GM18505 (cell line): ENCODE results near the gene KCTD20.
"Not testable (repeated sequence)": the region's sequence is repeated elsewhere in the genome, so short reads cannot be mapped to it uniquely, and the experiment has no call there.

Experiments
- ATAC-seq: cut with Tn5 transposase; IDR thresholded peaks from one replicate; pipeline ENCODE4 v1.9.1; 2021; ENCODE audit not compliant: unreplicated experiment
- POLR2A ChIP-seq: IDR thresholded peaks from 4 replicates; pipeline ENCODE4 v1.6.1; 2011; ENCODE audit warnings: borderline replicate concordance; ENCODE audit not compliant: insufficient read depth, insufficient read length; ENCODE audit errors: extremely low read depth

The KCTD20 gene

GRCh38 chr6:36430351-36430750 lies 12.4 kb upstream of the KCTD20 start:
- no peak for TF ChIP-seq POLR2A
- no peak for ATAC-seq

GRCh38 chr6:36431197-36431596 lies 11.6 kb upstream of the KCTD20 start:
- TF ChIP-seq POLR2A, result no peak
- no peak for ATAC-seq

- ATAC-seq, result no peak
- no peak for TF ChIP-seq POLR2A
Measured at GRCh38 chr6:36432151-36432671, 10.6 kb upstream of the KCTD20 start.

GRCh38 chr6:36436466-36436865 lies 6.3 kb upstream of the KCTD20 start:
- no peak for ATAC-seq
- no peak for TF ChIP-seq POLR2A

- TF ChIP-seq POLR2A, result peak; percentile 68
- ATAC-seq, result peak; percentile 46
Measured at GRCh38 chr6:36441307-36441894, 1.4 kb upstream of the KCTD20 start.

- no peak for ATAC-seq
- no peak for TF ChIP-seq POLR2A
Measured at GRCh38 chr6:36442103-36442670, 613 bp upstream of the KCTD20 start.

GRCh38 chr6:36443471-36444428 lies 950 bp downstream of the KCTD20 start:
- ATAC-seq, result no peak
- no peak for TF ChIP-seq POLR2A

GRCh38 chr6:36444470-36444869 lies 1.7 kb downstream of the KCTD20 start:
- ATAC-seq, result no peak
- no peak for TF ChIP-seq POLR2A

GRCh38 chr6:36445621-36446020 lies 2.8 kb downstream of the KCTD20 start:
- no peak for TF ChIP-seq POLR2A
- no peak for ATAC-seq

- not testable (repeated sequence) for ATAC-seq
Measured at GRCh38 chr6:36449173-36449572, 6.4 kb downstream of the KCTD20 start.

GRCh38 chr6:36452897-36453296 lies 10.1 kb downstream of the KCTD20 start:
- ATAC-seq, result not testable (repeated sequence)

- no peak for TF ChIP-seq POLR2A
- no peak for ATAC-seq
Measured at GRCh38 chr6:36455486-36456027, 12.8 kb downstream of the KCTD20 start.

- no peak for ATAC-seq
- TF ChIP-seq POLR2A, result no peak
Measured at GRCh38 chr6:36459501-36459900, 16.7 kb downstream of the KCTD20 start.
